Astrocyte of the hippocampus (primary cell): ENCODE results near the gene RASGRP1.

Source experiments
- DNase-seq: peaks from one replicate; pipeline ENCODE4 v3.0.0; 2011; ENCODE audit warnings: low read depth, low spot score

RASGRP1 gene

GRCh38 chr15:38460543-38460942, 104.1 kb downstream of the RASGRP1 start:
- no peak for DNase-seq

GRCh38 chr15:38459480-38459879, 105.1 kb downstream of the RASGRP1 start:
- DNase-seq = no peak

DNA sequence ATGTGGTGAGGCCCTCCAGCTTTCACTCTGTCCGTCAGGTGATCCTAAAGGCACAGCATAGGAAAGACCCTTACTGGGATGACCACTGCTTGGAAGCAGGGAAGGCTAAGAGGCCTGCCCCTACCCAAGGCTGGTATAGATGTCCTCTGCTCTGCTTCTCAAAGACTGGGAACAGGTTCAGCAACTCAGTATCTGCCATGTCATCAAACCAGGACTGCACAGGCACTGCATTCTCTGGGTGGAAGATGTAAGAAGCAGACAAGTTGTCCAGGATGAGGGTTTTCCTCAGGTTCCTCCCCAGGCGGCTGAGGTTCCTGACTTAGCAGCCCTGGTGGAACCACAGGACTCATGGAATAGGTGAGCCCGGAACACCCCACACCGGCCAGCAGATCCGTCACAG, 106.0 kb downstream of the RASGRP1 start:
- DNase-seq = no peak

- DNase-seq = no peak
These were observed 109.5 kb downstream of the RASGRP1 start for GRCh38 chr15:38455092-38455491.

GRCh38 chr15:38454696-38455090, 109.9 kb downstream of the RASGRP1 start:
- DNase-seq = no peak

- peak; percentile 96 for DNase-seq
These were observed 110.5 kb downstream of the RASGRP1 start, which contains the start of gene FAM98B for GRCh38 chr15:38453971-38454695. Gene FAM98B, plus strand, starts transcription at chr15:38454127. Its CDS starts 35 bp downstream, at chr15:38454162.

- DNase-seq = no peak
These were observed 123.5 kb downstream of the RASGRP1 start for GRCh38 chr15:38441130-38441519.

- peak; percentile 80 for DNase-seq
These were observed 124.1 kb downstream of the RASGRP1 start for GRCh38 chr15:38440353-38441129.
